HG02885 (cell line): Measurements from ENCODE around the gene ZKSCAN5.

Source experiments
- ATAC-seq: cut with Tn5 transposase; IDR thresholded peaks from one replicate; pipeline ENCODE4 v1.9.1; 2021; ENCODE audit warnings: mild to moderate bottlenecking; ENCODE audit not compliant: unreplicated experiment, poor library complexity

ZKSCAN5 gene

DNA sequence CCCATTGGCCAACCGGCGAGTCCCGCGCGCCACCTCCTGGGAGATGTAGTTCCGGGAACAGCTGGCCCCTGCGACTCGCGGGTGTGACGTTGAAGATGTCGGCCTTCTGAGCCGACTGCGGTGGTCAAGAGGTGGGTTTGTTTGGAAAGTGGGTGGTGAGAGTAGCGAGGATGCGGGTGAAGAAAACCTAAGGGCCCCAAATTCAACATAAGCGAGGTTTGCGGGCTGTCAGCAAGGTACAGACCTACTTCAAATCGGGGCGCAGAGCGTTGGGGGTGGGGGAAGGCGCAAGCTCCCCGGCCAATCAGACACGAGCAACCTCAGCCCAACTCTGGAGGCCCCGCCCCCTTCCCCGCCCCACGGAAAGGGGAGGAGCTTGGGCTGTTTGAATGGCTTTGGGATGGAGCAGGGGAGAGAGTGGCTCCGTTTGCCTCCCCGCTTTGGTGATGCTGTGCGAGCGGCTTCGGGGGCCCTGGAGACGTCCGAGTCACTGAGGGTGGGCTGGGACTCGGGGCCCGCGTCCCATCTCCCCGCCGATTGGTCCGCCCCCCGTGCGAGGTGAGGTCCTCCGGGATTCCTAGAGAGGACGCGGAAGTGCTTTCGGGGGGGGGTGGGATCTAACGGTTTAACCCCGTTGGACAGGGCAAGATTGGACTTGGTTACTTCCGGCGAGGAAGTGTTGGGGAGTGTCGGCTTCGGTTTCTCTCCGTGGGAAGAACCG lies at the start of gene ZKSCAN5:
TSS of gene ZKSCAN5 (plus strand) at position 60 of the 721 bp plus-strand sequence. CDS start 1,383 bp downstream, outside the sequence.
- ATAC-seq: peak; percentile 84

DNA sequence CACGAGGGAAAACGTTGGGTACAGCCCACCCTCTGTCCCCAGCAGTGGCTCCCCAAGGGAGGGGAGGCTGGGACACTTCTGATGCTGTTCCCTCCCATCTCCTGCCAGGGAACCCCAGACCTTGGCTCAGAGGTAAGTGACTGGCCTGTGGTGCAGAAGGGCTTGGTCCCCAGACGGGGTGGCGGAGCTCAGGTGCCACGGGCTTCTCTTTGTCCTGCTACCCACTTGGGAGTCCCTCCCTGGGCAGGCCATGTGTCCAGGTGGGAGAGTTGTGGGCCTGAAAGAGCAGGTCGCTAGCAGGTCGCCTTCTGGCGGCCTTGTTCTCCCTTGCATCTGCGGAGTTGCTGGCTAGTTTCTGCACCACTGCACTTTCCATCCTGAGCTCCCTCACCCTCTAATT lies 48.6 kb upstream of the ZKSCAN5 start:
- ATAC-seq: no peak

- ATAC-seq: no peak
Measured at GRCh38 chr7:99456288-99456687, 48.2 kb upstream of the ZKSCAN5 start.

GRCh38 chr7:99457050-99457649 lies 47.3 kb upstream of the ZKSCAN5 start:
- no peak for ATAC-seq

GRCh38 chr7:99457650-99458493 lies 46.6 kb upstream of the ZKSCAN5 start:
- no peak for ATAC-seq

- no peak for ATAC-seq
Measured at GRCh38 chr7:99459087-99459486, 45.4 kb upstream of the ZKSCAN5 start.

- ATAC-seq: no peak
Measured at GRCh38 chr7:99460651-99461050, 43.8 kb upstream of the ZKSCAN5 start.

- ATAC-seq: no peak
Measured at GRCh38 chr7:99461221-99461620, 43.2 kb upstream of the ZKSCAN5 start.

GRCh38 chr7:99465421-99465768 lies 39.1 kb upstream of the ZKSCAN5 start:
- no peak for ATAC-seq

DNA sequence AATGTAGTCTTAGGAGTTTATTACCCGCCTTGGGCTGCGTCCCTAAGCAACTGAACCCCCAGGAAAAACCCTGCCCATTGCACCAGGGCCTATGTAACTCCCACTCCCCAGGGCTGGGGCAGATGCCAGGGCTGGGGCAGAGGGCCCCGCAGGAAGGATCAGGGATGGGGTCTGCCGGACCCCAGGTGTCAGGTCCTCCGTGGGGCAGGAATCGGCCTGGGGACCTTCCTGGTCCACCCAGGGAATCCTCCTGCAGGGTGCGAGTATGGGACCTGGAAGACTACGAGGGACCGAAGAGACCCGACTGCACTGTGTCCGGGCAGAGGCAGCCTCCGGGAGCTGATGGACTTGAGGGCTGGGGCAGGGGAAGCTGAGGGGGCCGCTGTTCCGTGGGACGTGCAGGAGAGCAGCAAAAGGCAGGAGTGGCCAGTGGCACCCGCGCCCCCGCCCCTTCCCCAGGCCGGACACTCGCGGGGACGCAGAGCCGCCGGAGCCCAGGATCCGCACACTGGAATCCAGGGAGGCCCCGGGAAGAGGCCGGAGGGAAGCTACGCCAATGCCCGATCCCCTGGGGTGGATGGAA lies 36.0 kb upstream of the ZKSCAN5 start:
- ATAC-seq: no peak

- ATAC-seq: no peak
Measured at GRCh38 chr7:99469381-99470065, 34.9 kb upstream of the ZKSCAN5 start.

GRCh38 chr7:99472561-99473314 lies 31.7 kb upstream of the ZKSCAN5 start, which contains the start of gene ZNF789:
TSS of gene ZNF789 (plus strand) at chr7:99472890. CDS start at chr7:99476457, 3,567 bp downstream.
- ATAC-seq: peak; percentile 95

- ATAC-seq: no peak
Measured at GRCh38 chr7:99473315-99473596, 31.2 kb upstream of the ZKSCAN5 start.

DNA sequence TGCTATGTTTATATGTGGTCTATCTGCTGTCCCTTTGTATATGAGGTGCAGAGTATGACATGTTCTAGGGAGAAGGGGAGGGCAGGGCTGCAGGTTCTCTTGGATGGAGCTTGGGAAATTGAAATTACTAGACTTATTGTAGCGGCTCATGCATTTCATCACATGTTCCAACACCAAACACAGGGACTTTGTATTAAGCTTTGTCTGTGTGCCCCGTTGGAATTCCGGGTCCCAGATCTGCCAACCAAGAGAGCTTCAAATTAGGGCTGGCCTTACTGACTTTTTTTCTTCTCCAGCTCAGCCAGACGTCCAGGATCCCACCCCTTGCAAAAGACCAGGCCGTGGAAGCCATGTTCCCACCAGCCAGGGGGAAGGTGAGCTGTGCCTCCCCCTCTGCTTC lies 28.4 kb upstream of the ZKSCAN5 start:
- ATAC-seq: no peak

GRCh38 chr7:99478464-99479440 lies 25.7 kb upstream of the ZKSCAN5 start:
- ATAC-seq: no peak

- ATAC-seq: no peak
Measured at GRCh38 chr7:99485094-99485493, 19.4 kb upstream of the ZKSCAN5 start.

DNA sequence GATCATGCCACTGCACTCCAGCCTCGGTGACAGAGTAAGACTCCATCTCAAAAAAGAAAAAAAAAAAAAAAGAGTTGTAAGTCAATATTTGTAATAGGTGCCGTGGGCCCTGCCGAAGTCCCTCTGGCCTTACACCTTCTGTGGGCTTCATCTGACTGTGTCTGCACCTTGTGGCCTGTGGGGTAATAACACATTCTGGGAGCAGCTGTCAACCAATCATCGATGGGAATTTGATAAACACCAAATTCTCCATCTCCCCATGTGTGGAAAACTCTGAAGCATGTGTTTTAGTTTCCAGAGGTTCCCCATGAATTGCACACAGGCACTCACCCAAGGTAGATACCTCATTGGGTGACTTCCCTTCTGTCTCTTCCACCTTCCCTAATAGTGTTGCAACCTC lies 15.2 kb upstream of the ZKSCAN5 start:
- no peak for ATAC-seq

- no peak for ATAC-seq
Measured at GRCh38 chr7:99490878-99491277, 13.6 kb upstream of the ZKSCAN5 start.

DNA sequence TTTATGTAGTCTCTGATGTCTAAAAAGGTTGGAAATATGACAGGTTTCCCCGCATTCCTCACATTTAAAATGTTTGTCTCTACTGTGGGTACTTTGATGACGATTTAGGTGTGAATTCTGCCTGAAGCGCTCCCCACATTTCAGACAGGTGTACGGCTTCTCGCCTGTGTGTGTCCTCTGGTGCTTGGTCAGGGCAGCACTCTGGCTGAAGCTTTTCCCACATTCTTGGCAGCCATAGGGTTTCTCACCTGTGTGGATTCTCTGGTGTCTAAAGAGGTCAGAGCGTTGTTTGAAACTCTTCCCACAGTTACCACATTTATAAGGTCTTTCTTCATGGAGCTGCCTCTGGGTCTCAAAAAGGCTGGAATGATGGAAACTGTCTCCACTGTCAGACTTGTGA lies 10.6 kb upstream of the ZKSCAN5 start:
- ATAC-seq: no peak
